Suppressor macrophage treated with lipopolysaccharide for 1 hour (primary cell): ENCODE data around the gene LSAMP.

Experiments used
- DNase-seq, 3 donors: peaks; one replicate each; pipeline ENCODE4 v3.0.0-alpha.2; 2020 to 2022

LSAMP gene

GRCh38 chr3:116281313-116282143 lies 163.8 kb downstream of the LSAMP start:
- DNase-seq, result no peak

- no peak for DNase-seq
Measured at GRCh38 chr3:116280130-116280740, 165.1 kb downstream of the LSAMP start.

GRCh38 chr3:116276675-116277074 lies 168.6 kb downstream of the LSAMP start:
- no peak for DNase-seq

GRCh38 chr3:116270056-116270455 lies 175.2 kb downstream of the LSAMP start:
- no peak for DNase-seq

GRCh38 chr3:116267116-116267515 lies 178.2 kb downstream of the LSAMP start:
- DNase-seq, result no peak

DNA sequence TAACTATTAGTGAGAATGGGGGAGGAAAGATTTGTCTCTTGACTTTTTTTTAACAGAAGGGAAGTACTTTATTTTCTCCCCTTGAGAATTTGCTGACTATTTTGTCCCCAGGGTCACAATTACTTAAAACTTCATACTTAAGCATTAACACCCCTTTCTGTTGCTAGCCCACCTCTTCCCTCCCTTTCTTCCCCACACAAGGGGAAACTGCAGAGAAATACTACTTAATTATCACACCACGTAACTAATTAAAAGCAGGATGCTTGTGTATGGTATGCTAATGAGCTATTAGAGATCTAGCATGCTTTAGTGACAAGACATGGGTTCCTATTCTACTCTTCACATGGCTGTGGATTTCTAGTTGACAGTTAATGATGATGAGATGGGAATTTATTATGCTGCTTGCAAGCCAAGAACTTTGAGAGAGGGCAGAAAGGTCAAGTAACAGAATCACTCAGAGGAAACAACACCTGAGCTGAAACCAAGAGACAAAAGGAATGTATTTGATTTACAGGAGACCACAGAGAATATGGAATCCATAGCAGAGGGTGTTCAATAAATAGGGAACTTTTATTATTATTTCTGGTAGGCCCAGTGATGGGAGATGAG lies 179.2 kb downstream of the LSAMP start:
- no peak for DNase-seq

DNA sequence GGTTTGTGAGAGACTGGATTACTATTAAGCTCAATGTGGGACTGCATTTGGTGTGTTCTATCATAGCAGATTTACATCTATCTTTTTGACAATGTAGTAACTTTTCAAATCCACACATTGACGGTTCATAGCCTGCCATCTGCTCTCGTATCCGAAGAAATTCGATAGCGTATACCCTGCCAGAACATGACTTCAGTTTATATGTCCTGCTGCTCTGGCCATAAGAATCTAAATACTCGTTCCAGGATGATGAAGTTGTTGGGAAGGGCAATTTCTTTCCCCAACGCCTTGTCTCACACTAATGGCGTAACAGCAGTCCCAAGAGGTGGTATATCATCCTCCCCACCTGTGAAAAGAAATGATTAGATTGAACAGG lies 180.0 kb downstream of the LSAMP start:
- no peak for DNase-seq

GRCh38 chr3:116264546-116265319 lies 180.6 kb downstream of the LSAMP start:
- no peak for DNase-seq

- no peak for DNase-seq
Measured at GRCh38 chr3:116263842-116264545, 181.3 kb downstream of the LSAMP start.

DNA sequence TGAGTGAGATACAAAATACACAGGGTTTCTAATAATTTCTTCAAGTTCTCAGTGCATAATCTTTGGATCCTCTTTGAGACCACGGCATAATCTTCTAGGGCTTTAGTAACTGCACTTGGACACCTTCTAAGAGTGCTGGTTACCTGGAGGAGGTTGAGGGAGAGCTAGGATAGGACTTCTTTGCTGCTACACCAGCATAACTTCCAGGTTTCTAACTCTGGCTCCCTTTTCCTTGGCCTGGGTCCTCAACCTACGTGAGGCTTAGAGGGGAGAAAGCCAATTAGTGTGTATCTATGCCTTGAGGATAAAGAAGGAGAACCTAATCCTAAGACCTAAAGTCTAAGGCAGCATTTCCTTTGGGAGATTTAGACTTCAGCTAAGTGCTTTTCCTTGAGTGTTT lies 184.8 kb downstream of the LSAMP start:
- DNase-seq, result no peak

- DNase-seq, result no peak
Measured at GRCh38 chr3:116259984-116260383, 185.3 kb downstream of the LSAMP start.

GRCh38 chr3:116256843-116257485 lies 188.3 kb downstream of the LSAMP start:
- no peak for DNase-seq

DNA sequence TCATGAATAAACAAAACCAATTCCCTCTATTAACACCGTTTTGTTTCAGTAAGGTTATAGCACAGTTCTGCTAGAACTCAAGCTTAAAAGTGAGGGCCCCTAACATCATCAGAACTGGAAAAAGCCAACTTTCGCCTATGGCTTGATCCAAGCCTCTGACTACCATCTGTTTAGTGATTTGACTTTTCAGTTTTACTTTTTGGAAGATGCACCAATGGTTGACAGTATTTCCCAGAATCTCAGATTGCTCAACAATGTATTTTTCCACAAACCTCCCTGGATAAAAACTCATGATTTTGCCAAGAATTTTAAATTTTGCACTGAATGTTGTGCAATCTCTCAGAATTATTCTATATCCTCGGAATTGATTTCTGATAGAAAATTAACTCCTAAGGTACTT lies 190.7 kb downstream of the LSAMP start:
- DNase-seq, result no peak

DNA sequence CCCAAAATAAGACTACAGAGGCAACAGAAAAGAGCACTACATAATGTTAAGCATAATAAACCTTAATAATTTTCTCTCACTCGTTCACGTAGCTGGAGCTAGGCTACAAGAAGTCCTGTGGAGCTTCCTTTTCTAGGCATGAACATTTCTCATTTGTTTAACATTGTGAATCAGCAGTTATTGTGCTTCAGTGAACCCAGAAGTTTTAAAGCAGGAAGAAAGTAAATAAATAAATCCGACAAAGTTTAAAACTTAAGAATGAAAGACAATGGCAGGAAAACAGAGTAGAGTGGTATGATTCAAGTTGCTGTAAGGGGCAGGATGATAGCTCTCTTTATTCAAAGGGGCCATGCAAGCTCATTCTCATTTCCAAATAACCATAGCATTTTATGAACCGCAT lies 191.8 kb downstream of the LSAMP start:
- DNase-seq, result no peak

DNA sequence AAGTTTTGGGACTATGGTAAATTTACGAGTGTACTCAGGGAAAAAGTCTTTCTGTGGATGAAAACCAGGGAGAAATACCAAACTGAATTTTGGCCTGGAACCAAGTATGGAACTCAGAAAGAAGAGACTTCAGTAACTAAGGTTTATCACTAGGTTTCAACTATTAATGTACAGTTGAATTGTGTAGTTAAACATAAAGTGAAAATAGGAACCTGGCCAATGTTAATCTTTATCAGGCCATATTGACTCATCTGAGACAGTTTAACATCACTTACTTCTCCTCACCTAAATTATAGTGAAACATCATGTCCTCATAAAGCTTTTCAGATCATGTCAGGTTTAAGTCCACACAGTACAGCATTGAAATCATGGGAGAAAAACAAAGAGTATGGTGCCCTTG lies 197.7 kb downstream of the LSAMP start:
- DNase-seq, result no peak

DNA sequence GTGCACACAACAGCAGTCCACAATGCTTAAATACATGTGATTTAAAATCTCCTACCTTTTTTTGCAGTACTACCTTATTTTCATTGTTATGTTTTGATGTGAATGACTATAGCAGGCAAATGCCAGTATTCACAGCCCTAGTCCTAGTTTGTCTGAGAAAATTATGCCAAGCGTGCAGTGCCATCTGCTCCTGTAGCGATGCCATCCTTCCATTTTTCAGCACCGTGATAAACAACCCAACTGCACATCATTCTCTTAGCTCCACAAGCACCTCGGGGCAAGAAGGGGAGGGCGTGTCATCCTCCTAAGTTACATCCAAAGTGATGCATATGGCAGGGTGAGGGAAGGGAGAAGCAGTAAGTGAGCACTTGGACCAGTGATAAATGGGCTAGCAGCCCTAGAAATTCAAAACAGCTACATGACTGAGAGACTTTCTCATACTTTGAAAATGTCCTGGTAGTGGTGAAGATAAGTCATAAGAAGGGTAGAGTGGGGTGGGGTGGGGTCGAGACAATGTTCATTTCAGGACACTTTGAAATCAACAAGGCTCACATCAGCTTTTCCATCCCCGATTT lies 198.8 kb downstream of the LSAMP start:
- no peak for DNase-seq

DNA sequence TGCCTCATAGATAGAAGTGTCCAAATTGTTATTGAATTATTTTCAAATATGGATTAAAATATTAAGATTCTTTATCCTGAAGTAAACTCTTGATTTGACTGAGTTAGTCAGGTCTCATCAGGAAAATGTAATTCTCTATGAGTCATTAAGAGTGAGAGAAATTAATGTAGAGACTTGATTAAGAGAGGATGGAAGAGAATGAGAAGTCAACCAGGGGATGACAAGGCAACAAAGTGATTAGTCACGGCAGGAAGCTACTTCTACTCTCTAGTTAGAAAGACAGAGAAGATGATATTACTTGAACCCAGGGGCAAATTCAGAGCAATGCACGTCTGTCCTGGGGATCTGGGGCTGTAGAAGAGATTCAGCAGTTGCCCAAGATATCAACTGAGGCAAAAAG lies 202.5 kb downstream of the LSAMP start:
- no peak for DNase-seq

DNA sequence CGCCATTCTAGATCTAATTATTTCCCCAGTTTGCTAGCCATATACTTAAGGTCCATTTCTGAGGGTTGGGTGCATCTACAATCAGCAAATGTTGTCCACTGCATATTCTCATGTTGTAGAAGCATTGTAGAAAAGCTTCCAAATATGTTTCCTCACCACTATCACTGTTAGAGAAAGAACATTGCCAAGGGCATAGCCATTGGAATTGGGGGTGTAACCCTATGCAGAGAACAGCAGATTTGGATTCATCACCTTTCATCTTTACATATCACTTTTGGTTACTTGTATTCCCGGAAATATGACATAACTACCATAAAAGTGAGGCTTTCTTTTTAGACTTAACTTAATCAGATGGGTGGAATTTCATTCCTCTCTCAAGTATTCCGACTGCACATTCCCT lies 203.6 kb downstream of the LSAMP start:
- DNase-seq, result no peak

GRCh38 chr3:116240261-116240660 lies 205.0 kb downstream of the LSAMP start:
- DNase-seq, result no peak

DNA sequence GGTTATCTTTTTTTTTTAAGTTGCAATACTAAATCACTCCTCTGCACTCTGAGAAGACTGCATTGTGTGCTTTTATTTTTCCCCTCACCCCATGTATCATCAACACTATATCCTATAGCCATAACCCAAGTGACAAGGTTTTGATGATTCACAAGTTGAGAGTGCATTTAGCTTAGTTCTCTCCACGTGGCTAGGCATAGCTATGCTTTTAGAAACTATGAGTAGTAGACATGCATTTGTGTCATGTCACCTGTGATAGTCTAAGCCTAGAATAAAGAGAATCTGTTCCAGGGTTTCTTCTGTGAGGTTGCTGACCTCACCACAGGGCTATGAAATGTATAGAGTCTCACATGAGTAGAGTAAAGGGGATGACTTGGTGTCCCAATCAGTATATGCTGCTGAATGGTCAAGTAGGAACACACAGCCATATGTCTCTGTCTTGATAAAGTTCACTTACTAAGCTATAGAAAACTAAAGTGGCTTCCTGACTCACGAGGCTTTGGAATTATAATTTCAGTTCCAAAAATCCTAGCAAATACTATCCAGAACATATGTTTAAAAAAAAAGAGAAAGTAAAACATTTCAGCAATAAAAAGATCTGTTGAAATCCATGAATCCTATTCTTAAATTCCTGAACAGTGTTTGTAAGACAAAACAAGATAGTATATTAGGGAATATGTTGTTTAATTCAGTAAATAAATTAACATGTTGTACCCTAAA lies 206.3 kb downstream of the LSAMP start:
- DNase-seq, result no peak

DNA sequence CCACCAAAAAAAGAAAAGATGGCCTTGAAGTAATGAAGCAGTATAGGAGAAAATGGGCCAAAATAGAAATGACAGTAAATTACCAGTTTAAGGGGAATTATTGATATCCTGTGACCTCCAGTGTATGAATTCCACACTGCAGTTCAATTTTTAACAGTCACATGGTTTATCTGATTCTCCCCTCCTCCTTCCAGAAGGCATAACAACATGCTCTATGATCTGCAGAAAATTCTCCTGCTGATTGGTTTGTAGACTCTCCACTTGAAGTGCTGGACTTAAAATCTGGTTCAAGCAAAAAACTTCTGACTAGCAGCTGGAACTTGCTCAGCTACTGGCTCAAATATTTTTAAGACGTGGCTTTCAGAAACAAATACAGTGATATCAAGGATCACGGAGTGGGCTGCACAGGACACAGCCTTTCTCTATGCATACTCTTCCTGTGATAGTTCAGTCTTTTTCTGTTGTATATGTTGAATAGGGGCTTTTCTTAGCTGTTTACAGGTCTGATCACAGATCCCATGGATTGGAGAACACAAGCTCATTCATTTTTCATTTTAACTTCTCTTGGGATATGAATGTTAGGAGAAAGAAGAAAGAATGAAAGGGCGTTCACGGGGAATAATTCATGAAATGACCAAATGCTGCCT lies 211.5 kb downstream of the LSAMP start:
- DNase-seq, result no peak
